ENCODE measurements around the gene CNIH3. TPM values are rescaled to one million over a fixed set of nuclear protein-coding genes. Genes with fewer than 3 reads are reported as not detected.

Gene CNIH3
- total RNA-seq, 4 donors from 2014 or later: 1.1 to 7.6 (median 2.0) TPM; not detected in 1

DNA sequence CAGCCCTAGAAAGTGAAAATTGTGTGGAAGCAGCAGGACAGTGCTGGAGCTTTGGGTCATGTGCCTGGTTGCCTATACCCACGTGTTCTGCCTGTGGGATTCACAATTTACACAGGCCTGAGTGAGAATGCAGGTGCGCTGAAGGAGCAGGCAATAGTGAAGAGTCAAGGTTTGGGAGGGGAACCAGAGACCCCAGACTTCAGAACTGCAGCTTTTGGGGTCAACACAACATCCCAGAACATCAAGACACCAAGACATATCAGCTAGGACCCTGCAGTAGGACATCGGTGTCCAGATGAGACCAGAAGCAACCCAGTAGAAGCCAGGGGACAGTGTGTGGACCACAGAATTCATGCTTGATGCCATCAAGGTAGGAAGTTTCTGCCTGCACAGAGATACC is 29.1 kb upstream of the CNIH3 start:
- TF ChIP-seq, protein P1, sequence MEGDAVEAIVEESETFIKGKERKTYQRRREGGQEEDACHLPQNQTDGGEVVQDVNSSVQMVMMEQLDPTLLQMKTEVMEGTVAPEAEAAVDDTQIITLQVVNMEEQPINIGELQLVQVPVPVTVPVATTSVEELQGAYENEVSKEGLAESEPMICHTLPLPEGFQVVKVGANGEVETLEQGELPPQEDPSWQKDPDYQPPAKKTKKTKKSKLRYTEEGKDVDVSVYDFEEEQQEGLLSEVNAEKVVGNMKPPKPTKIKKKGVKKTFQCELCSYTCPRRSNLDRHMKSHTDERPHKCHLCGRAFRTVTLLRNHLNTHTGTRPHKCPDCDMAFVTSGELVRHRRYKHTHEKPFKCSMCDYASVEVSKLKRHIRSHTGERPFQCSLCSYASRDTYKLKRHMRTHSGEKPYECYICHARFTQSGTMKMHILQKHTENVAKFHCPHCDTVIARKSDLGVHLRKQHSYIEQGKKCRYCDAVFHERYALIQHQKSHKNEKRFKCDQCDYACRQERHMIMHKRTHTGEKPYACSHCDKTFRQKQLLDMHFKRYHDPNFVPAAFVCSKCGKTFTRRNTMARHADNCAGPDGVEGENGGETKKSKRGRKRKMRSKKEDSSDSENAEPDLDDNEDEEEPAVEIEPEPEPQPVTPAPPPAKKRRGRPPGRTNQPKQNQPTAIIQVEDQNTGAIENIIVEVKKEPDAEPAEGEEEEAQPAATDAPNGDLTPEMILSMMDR (IDR thresholded peaks at IDR 0.05; ENCODE audit: low read depth): no peak

DNA sequence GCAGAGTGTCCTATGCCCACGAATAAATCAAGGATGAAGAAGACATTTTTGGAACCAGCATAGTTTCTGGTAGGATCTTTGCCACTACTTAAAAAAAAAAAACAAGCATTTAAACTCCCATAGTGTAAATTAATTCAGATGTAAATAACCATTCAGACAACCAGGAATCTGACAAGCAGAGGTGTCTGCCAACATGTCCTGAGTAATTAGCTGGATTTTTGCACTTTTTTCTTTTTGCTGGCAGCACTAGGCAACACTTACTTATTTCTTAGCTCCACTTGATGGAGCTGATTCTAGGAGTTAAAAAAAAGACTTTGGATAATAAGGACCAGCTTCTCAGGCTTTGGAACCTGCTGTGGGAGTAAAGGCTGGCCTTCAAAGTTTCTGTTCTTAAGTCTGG is 27.6 kb upstream of the CNIH3 start:
- TF ChIP-seq, protein P1 (IDR thresholded peaks at IDR 0.05; ENCODE audit: low read depth): no peak

DNA sequence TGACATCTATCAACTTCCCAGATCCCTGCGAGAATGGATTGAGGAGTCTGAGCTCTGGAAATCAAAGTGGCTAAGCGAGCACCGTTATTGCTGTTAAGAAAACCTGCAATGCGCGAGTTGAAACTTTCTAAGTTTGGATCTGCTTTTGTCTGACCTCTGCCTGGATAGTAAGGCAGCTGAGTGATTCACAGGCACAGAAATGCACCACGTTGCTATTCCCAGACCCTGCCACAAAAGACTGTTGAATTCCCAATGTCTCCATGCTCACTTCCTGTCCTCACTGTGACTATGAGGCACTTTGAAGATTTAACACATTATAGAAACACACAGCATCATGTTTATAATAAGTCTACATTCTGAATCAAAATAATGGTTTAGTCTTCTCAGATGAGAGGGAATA is 27.1 kb upstream of the CNIH3 start:
- TF ChIP-seq, protein P1 (IDR thresholded peaks at IDR 0.05; ENCODE audit: low read depth): no peak

DNA sequence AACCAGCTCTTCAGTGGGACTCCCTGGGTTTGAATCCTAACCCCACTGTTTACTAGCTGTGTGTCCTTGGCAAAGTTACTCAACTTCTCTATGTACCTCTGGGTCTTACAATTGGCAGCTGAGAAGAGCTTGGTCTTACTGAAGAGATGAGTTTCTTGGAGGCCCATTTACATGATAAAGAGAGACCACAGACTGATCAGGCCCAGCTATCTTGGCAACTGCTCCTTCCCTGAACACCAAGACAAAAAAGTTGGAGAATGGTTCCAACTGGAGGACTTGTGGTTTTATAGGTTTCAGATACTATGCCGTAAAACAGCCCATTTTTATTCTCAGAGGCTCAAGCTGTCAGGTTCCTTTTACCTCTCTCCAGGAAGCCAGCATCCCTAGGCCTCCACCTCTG is 24.8 kb upstream of the CNIH3 start:
- TF ChIP-seq, protein P1 (IDR thresholded peaks at IDR 0.05; ENCODE audit: low read depth): no peak

DNA sequence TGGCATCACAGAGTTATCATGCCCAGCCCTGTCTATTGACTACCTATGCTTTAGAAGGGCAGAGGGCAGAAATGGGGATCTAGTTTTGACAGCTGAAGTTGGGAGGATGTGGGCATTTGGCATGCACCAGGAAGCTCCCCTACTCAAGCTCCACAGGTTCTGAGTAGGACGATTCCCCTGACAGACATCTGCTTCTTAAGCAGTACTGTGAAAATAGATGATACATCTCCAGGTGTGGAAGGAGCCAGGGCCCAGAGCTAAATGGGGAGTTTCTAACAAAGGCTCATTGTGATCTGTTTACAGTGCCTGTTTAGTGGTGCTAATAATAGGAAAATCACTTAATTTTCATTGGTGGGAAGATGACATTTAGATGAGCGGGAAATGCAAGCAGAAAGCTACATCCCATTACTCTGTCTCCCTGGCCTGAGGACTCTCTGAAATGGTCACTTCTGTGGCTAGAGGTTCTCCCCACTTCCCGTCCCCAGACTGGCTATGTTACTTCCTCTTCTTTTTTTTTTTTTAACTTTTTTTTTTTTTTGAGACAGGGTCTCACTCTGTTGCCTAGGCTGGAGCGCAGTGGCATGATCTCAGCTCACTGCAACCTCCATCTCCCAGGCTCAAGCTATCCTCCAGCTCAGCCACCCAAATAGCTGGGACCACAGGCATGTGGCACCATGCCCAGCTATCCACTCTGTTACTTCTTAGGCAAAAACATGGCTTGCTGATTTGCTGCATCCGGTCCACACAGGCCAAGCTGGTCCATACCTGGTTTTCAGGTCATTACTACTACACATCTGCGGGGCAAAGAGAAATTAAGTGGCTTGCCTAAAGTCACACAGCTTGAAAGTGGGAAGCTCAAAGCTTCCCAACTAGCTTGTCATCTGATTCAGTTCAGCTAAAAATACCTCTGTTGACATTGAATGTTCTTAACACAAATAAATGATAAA is 23.2 kb upstream of the CNIH3 start:
- TF ChIP-seq, protein P1 (IDR thresholded peaks at IDR 0.05; ENCODE audit: low read depth): no peak

DNA sequence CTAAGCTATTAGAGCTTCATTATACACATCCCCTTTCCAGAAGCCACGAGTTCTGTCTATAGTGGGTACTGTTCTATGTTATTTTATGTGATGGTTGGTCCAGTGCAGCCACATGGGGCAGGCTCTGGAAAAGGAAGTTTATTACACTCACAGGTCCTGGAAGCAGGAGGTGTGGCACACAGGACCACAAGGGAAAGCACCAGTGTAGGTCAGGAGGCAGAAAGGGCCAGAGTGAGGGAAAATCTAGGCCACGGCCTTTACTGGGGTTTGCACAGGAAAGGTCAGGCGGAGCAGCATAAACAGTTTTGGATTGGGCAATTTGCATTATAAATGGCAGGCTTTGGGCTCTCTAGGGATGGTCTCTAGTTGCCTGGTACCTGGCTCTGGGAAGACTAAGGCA is 21.8 kb upstream of the CNIH3 start:
- TF ChIP-seq, protein P1 (IDR thresholded peaks at IDR 0.05; ENCODE audit: low read depth): no peak

DNA sequence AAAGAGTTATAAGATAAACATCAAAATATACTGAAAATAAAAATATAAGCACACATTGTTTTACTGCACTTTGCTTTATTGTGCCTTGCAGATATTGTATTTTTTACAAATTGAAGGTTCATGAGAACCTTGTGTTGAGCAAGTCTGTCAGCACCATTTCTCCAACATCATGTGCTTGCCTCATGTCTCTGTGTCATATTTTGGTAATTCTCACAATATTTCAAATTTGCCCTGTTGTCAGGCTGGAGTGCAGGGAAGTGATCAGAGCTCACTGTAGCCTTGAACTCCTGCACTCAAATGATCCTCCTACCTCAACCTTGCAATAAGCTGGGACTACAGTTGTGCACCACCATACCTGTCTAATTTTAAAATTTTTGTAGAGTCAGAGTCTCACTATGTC is 21.3 kb upstream of the CNIH3 start:
- TF ChIP-seq, protein P1 (IDR thresholded peaks at IDR 0.05; ENCODE audit: low read depth): no peak

All from subcutaneous adipose tissue (tissue), 4 donors.